HG02642 (cell line): ENCODE results near the gene FADS3.

ENCODE experiments used
- ATAC-seq: cut with Tn5 transposase; IDR thresholded peaks from one replicate; pipeline ENCODE4 v1.9.1; 2021; ENCODE audit warnings: mild to moderate bottlenecking; ENCODE audit not compliant: unreplicated experiment, poor library complexity

Gene FADS3

GRCh38 chr11:61891331-61892084 lies at the start of gene FADS3:
TSS of gene FADS3 (minus strand) at chr11:61891545. CDS start at chr11:61891381, 164 bp downstream.
- peak; percentile 73 for ATAC-seq

GRCh38 chr11:61940466-61940865 lies 49.1 kb upstream of the FADS3 start:
- ATAC-seq = no peak

- no peak for ATAC-seq
Measured at GRCh38 chr11:61935861-61936260, 44.5 kb upstream of the FADS3 start.

DNA sequence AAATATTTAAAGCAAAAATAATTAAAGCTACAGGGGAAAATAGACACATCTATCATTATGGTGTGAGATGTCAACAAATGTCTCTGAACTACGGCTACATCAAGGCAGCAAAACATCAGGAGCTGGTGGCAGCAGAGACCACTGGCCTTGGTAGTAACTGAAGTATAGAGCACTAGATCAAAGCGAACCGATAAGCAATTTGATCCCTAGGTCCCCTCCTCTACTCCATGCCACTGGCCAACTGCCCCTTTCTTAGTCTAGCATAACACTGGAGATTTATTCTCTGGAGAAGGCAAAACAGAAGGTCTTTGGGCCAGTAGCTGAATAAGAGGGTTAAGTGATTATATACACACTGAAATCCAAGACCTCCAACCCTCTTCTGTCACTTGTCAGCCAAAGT lies 39.6 kb upstream of the FADS3 start:
- ATAC-seq = no peak

- no peak for ATAC-seq
Measured at GRCh38 chr11:61928606-61929005, 37.3 kb upstream of the FADS3 start.

DNA sequence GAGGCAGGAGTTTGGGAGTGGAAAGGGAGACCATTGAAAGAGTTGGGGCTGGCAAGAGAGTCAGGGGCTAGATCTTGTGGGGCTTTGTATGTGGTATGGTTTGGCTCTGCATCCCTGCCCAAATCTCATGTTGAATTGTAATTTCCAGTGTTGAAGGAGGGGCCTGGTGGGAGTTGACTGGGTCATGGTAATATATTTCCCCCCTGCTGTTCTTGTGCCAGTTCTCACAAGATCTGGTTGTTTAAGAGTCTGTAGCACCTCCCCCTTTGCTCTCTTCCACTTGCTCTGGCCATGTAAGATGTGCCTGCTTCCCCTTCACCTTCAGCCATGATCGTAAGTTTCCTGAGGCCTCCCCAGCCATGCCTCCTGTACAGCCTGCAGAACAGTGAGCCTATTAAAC lies 36.2 kb upstream of the FADS3 start:
- ATAC-seq = no peak

DNA sequence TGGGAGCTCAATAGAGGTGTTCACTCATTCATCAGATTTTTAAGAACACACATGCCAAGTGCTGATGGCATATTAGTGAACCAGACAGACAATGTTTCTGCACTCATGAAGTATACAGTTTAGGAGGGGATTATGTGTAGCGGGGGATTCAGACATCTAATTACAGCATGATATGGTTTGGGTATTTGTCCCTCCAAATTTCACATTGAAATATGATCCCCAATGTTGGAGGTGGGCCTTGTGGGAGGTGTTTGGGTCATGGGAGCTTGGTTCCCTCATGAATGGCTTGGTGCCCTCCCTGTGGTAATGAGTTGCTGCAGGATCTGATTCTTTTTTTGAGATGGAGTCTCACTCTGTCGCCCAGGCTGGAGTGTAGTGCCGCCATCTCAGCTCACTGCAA lies 34.9 kb upstream of the FADS3 start:
- no peak for ATAC-seq

DNA sequence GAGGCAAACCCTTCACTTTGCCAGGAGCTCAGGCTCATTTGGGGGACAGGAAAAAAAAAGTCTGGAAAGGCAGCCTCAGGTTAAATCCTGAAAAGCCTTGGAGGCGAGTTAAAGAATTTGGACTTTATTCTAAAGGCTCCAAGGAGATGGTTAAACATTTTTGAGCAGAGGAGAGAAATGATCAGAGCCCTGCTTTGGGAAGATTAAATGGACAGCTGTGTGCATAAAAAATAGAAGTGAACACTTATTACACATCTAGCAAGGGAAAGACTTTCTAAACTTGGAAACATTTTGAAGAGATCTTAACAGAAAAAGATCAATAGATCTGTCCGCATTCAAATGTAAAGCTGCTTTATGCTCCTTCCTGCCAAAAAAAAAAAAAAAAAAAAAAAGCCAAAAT lies 34.4 kb upstream of the FADS3 start:
- no peak for ATAC-seq

DNA sequence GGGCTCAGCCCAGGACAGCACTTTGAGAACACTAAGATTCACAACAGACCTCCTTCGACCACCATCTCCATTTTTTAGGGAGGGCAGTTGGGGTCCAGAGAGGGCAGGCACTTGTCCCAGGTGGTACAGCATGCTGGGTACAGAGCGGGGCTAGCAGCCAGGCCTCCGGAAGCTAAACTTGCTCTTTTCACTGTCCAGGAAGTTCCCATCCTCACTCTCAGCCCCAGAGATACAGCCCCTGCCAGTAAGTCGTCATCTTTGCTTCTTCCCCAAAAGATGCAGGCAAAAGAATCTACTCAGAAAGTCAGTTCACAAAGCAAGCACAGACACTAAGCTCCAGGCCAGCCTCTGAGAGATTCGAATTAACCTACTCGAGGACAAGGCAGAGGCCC lies 32.7 kb upstream of the FADS3 start:
- no peak for ATAC-seq

- no peak for ATAC-seq
Measured at GRCh38 chr11:61923166-61924063, 32.1 kb upstream of the FADS3 start.

- no peak for ATAC-seq
Measured at GRCh38 chr11:61922539-61922938, 31.2 kb upstream of the FADS3 start.

DNA sequence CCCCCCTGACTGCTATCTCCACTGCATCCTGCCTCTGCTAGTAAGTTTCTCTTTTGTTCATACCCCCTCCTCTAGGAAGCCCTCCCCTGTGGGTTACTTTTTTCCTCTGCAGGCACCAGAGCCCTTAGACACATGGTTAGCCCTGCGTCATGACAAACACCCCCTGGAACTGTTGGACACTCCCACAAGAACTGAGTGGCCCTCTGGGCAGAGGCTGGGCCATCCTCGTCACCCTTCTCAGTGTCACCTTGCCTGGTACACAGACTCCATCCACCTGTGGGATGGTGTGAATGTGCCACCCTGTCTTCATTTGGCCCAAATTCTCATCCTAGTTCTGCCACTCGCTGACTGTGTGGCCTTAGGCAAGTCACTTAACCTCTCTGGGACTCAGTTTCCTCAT lies 30.1 kb upstream of the FADS3 start:
- no peak for ATAC-seq

DNA sequence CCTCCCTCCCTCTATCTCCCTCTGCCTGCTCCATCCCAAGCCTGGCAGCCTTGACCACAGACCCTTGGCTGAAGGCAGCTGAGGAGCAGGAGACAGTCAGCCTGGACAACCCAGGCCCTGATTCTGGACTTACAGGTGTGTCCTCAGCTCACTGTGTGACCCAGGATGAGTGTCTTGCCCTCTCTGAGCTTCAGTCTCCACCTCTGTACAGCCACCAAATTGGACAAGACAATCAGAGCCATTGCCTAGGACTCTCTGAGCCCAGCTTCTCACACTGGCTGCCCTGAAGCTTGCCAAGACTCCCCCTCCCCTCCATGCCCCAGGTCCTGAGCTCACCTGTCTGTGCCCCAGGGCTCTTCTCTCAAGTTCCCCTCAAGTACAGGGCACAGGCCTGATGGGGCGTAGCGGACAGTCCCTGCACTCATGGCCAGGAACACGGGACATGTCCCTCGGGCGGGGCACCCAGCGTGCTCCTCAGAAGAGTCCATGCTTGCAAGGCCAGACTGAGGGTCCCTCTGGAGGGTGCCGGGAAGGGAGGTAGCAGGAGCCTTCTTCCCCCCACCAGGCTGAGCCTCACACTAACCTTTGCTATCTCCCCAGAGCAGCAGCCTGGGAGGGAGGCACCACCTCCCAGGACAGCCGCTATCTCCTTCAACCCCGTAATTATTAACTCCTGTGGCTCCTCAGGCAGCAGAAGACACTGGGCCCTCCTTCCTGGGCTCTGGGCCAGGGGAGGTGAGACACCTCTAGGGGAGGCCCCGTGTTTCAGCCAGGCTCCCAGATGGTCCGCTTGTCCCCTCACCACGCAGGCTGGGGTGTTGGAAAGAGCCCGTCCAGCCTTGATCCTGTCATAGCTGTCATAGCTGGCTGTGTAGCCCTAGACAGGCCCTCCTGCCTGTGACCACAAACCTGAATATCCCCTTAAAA lies 28.6 kb upstream of the FADS3 start:
- ATAC-seq = no peak

DNA sequence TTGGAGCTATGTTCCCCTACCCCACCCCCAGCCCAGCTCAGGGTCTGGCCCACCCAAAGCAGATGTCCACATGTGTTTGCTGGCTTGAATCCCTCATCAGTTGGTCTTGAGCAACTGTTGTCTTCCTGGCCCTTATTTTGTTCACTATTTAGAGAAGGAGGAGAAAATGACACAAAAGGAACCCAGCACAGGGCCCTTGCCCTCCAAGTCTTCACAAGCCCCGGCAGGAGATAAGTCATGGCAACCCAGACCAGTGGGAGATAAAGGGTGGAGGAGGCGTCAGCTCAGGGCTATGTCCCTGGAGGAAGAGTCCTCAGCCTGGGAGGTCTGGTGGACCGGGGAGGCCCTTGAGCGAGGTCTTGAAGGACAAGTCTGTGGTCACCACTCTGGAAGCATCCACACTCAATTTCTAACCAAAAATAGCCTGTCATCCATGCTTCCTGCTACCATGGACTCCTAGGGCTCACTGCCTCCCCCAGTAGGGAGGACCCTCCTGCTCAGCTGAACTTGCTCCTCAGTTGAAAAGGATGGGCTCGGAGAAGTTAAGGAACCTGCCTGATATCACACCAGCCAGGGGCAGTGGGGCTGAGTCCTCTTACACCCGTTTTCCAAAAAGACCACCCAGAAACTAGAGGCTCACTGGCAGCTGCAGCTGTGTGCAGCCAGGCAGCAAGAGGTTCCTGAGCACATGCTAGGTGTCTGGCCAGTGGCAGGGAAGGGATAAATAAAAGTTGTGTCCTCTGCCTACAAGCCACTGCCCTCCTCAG lies 27.8 kb upstream of the FADS3 start:
- ATAC-seq = no peak

DNA sequence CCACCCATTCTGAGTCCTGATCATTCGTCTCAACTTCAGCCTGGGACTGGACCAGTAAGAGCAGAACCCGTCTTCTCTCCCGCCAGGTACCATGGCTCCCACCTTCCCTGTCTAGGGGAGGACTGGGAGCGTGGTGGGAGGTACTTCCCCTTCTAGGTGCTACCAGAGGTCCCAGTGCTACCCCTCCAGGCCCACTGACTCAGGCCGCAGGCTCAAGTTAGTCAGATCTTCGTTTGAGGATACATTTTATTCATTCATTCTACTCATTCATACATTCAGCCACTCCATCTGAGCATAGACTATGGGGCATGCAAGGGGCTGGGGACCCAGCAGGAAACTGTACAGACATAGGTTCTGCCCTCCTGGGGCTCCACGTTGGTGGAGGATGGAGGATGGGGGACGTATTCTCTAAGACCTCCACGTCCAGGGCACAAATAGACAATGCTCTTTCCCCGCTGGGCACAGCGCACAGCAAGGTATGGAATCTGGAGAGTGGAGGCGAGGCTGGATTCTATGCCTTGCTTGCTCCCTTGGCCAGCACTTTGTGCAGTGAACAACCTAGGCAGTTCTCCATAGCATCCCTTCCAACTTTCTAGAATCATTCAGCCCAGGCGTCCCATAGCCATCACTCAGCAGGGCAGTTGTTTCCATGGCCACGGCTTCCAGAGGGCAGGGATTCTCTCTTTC lies 27.0 kb upstream of the FADS3 start:
- ATAC-seq = no peak

- no peak for ATAC-seq
Measured at GRCh38 chr11:61917334-61918109, 26.2 kb upstream of the FADS3 start, which contains the start of gene RAB3IL1. TSS of gene RAB3IL1 (minus strand) at chr11:61917566. CDS start at chr11:61917367, 199 bp downstream.

GRCh38 chr11:61916737-61917333 lies 25.5 kb upstream of the FADS3 start:
- no peak for ATAC-seq
